NCI-H1105 (cell line): ENCODE measurements around the gene PDE4DIP.
"Not testable (repeated sequence)": the region's sequence is repeated elsewhere in the genome, so short reads cannot be mapped to it uniquely, and the experiment has no call there.

Source experiments
- DNase-seq: peaks from one replicate; lab custom pipeline; 2025; lab: John Stamatoyannopoulos, UW

Gene PDE4DIP

DNA sequence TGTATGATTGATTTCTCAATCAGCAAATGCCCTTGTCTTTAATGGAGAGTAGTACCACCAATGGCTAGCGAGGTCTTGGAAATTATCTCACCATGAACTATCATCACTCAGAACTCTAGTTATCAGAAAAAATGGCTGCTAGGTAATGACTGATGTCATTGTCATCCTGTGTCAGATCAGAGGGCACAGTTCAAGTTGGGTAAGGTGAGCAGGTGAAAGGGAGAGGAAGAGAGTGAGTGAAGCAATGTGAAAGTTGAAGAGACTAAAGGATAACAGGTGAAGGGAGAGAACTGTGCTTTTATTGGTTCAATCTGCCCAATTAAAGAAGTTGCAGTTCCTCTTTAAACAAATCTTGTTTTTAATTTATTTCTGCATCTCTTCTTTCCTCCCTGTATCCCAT lies 76.8 kb downstream of the PDE4DIP start:
- DNase-seq, result not testable (repeated sequence)

DNA sequence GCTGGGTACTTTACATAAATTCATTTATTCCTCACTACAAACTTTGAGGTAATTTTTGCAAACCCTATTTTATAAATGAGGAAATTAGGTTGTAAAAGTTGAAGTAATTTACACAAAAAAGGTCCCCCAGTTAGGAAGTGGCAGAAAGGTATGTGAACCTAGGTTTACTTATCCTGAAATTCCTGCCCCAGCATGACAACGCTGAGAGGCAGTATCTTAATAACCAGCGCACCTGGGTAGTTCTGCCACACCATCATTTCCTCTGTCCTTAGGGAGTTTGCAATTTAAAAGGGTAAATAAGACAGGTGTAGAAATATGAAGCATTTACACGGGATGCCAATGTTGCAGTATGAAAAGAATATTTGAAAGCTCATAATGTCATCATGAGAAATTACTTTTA lies 79.6 kb downstream of the PDE4DIP start:
- DNase-seq, result not testable (repeated sequence)

DNA sequence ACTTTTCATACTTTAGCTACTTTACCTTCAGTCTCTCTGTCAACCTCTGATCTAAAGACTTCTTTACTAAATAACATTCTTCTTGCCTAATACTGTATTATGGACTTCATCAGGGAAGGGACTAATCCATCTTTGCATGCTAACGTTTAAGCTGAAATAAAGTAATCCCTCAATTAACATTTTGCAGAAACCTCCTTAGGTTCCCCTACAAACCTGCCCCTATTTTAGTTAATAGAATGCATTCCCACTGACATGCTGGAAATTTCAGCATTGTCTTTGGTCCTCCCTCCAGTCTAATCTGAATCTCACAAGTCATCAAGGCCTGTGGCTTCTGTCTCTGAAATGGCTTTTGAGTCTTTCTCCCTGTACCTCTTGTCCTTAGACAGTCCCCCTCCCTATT lies 83.4 kb downstream of the PDE4DIP start:
- not testable (repeated sequence) for DNase-seq

DNA sequence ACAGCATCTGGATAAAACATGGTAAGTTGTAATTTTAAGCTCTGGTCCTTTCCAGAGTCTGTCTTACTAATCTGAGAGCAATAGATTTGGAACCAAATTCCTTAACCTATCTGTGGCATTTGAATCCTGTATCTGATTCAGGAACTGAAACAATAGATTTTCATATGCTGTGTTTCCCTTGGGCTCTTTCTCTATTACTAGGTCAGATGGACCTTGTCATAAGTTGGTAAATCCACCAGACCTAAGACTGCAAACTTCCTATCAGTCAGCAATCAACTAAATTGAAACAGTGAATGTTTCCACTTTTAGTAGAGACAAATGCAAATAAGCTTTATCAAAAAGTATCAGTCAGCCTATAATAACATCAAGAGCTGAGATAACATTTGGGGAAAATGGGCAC lies 85.0 kb downstream of the PDE4DIP start:
- DNase-seq, result not testable (repeated sequence)

DNA sequence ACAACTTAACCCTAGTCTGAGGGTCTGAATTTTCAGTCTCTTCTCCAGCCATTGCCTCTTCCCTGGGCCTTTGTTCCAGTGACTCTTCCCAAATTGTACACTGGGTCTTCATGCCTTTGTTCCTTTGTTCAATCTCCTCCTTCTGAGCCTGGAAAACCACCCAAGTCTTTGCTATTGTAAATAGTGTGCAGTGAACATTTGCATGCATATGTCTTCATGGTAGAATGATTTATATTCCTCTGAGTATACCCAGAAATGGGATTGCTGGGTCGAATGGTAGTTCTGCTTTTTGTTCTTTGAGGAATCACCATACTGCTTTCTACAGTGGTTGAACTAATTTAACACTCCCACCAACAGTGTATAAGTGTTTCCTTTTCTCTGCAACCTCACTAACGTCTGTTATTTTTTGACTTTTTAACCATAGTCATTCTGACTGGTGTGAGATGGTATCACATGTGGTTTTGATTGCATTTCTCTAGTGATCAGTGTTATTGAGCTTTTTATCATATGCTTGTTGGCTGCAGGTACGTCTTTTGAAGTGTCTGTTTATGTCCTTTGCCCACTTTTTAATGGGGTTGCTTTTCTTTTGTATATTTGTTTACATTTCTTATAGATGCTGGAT lies 91.3 kb downstream of the PDE4DIP start:
- not testable (repeated sequence) for DNase-seq

DNA sequence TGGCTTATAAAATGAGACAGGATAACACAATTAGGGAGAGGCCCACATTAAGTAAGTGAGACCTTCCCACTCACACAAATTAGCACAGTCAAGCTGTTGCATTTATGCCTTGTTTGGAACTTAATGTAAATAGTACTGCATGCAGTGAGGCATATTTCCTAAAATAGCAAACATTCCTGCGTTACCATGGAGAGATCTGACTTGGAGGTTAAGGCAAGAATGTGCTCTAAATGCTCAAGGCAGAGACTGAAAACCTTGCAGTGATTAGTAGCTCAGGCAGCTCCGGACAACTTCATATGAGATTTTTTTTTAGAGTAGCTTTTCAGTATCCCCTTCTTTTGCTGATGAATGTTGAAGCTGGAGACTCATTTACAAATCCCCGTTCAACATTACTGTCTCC lies 98.7 kb downstream of the PDE4DIP start:
- DNase-seq, result not testable (repeated sequence)

DNA sequence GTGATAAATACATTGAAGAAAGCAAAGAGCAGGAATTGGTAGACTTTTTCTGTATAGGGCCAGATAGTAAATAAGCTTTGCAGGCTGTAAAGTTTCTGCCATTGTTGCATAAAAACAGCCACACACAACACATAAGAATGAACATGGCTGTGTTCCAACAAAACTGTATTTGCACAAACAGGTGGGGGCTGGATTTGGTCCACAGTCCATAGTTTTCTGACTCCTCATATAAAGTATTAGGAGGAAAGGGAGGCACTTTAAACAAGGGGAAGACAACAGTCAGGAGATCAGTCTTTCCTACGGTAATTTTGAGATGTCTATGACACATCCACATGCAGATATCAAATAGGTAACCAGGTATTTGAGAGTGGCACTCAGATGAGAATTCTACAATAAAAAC lies 100.9 kb downstream of the PDE4DIP start:
- not testable (repeated sequence) for DNase-seq

DNA sequence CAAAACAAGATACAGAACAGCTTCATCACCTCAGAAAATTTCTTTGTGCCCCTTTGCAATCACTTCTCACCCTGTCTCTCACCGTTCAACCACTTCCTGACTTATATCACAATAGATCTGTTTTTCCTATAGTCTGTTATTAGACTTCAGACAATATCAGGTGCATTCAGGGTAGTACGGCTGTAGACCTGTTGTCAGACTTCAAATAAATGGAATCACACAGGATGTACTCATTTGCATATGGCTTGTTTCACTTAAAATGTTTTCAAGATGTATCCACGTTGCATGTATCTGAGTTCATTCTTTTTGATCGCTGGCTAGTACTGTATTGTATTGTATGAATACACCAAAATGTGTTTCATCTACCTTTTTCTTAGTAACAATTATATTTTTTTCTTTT lies 104.5 kb downstream of the PDE4DIP start:
- DNase-seq, result not testable (repeated sequence)

DNA sequence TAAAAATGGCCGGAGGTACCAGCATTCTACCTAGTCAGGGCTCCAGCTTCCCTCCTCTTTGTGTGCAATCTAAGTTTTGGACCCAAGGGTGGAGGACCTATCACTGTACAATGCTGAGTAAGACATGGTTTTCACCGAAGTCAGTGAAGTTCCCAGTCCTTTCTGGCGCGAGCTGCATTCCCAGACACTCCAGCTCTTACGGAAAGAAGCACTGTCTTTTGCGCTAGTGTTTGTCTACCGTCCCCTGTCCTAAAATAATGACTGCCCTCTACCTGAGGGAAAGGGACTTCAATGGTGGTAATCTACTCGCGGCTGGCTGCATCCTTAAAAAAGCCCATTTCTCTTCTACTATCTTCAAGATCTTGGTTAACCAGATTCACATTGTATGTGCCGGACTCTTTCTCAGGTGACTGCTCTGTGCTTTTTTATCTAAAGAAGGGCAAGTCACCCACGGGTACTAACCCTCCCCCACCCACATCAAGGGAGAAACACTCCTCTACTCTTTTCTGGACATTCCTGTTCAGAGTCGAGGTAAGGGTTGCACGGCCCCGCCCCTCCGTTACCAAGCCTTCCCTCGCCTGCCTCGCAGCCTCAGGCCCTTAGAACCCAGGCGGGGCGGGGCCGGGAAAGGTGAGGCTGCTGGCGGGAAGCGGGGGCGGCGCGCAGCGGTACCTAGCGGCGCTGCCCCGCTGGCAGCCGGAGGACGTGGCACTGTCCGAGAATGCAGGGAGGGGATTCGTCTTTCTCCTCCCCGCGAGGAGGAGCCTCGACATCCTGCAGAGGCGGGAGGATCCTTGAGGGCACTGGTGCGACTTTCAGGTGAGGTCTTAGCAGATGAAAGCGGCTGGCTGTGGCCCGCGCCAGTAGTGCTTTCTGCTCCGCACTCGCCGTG lies 107.4 kb downstream of the PDE4DIP start:
- DNase-seq, result peak; percentile 63

DNA sequence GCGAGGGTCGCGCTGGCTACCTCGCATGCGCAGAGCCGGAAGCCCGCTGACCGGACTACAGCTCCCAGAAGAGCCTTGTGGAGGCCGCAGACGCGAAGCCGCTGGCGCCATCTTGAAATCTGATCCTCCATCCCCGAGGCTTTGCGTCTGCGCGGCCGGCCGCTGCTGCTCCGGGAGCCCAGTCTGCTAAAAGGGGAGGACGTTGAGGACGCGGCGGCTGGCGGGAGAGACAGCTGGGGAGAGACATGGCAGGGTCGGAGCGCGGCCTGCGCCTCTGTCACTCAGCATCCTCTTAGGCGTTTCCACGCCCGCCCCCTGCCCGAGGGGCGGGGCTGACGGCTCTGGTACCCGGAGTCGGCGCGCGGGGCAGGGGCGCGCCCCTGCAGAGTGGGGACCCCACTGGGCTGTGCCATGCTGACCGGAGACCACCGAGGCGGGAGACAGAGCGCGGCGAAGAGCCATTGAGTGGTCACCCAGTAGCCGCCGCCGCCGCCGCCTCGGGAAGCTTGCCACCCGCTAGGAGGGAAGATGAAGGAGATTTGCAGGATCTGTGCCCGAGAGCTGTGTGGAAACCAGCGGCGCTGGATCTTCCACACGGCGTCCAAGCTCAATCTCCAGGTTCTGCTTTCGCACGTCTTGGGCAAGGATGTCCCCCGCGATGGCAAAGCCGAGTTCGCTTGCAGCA lies 108.2 kb downstream of the PDE4DIP start:
- DNase-seq, result not testable (repeated sequence)

DNA sequence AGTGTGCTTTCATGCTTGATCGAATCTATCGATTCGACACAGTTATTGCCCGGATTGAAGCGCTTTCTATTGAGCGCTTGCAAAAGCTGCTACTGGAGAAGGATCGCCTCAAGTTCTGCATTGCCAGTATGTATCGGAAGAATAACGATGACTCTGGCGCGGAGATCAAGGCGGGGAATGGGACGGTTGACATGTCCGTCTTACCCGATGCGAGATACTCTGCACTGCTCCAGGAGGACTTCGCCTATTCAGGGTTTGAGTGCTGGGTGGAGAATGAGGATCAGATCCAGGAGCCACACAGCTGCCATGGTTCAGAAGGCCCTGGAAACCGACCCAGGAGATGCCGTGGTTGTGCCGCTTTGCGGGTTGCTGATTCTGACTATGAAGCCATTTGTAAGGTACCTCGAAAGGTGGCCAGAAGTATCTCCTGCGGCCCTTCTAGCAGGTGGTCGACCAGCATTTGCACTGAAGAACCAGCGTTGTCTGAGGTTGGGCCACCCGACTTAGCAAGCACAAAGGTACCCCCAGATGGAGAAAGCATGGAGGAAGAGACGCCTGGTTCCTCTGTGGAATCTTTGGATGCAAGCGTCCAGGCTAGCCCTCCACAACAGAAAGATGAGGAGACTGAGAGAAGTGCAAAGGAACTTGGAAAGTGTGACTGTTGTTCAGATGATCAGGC lies 108.8 kb downstream of the PDE4DIP start:
- DNase-seq, result not testable (repeated sequence)

DNA sequence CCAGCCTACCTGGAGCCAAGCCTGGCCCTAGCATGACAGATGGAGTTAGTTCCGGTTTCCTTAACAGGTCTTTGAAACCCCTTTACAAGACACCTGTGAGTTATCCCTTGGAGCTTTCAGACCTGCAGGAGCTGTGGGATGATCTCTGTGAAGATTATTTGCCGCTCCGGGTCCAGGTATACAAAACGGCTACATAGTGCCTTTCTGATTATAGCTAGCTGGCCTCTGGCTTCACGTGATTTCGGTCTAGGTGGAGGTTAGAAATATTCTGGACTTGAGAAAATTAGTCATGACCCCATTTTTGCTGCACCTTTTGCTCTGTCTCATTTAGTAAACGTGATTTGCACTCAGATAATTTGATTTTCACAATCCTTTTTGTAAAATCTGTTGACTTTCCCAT lies 109.5 kb downstream of the PDE4DIP start:
- not testable (repeated sequence) for DNase-seq

DNA sequence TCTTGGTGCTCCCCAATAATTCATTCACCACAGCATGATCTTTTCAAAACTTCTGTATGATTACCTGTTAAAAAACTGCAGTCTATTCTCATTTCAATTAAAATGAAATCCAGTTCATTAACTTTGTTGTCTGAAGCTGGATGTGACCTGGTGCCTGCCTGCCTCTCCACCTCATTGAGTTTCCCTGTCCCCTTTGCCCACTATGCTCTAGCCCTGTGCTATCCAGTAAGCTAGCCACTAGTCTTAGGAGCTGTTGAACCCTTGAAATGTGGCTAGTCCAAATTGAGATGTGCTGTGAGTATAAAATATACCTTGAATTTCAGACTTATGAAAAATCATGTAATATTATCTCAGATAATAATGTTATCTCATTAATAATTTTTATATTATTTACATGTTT lies 114.1 kb downstream of the PDE4DIP start:
- DNase-seq, result not testable (repeated sequence)

DNA sequence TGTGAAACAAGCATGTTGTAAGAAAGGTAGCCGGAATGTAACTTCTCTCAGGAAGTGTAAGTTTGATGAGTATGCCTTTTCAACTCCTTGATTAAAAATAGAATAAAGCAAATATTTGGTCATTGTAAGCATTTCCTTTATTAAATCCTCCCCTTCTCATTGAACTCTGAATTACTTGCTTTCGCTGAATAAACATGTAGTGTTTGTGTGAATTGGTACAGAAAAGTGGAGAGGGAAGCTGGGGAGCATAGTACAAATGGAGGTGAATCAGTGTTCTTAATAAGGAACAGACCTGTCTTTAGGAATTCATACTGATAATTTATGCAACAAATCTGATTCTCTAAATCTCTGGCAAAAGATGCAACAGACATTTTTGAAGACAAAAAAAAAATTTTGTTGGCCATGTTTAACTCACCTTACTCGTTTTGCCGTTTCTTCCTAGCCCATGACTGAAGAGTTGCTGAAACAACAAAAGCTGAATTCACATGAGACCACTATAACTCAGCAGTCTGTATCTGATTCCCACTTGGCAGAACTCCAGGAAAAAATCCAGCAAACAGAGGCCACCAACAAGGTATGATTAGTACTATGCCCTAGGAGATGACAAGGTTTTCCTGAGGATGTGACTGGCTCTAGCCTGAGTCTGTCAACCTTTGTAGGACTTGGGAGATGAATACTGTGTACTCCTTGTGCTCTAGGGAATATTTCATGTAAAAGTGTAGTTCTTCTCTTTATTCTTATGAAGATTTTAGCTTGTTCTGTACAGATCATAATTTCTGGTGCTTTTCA lies 116.2 kb downstream of the PDE4DIP start:
- DNase-seq, result not testable (repeated sequence)

DNA sequence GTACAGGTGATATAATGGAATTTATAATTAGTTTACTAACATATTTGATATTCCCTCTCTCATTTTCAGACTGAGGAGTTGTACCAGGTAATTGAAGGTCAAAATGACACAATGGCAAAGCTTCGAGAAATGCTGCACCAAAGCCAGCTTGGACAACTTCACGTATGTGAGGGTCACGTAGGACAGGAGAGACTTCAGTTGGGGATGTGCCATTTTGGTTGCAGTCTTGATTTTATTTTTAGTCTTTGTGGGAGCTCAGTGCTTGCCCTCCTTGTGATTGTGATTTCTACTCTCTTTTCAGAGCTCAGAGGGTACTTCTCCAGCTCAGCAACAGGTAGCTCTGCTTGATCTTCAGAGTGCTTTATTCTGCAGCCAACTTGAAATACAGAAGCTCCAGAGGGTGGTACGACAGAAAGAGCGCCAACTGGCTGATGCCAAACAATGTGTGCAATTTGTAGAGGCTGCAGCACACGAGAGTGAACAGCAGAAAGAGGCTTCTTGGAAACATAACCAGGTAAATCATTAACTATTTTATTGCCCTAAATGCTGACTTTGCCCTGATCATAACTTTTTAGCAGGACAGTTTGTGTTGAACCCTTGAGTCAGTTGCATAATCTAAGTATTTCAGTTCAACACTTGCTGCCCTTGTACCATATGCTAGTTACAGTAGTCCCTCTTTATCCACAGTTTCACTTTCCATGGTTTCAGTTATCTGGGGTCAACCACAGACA lies 118.1 kb downstream of the PDE4DIP start:
- not testable (repeated sequence) for DNase-seq

DNA sequence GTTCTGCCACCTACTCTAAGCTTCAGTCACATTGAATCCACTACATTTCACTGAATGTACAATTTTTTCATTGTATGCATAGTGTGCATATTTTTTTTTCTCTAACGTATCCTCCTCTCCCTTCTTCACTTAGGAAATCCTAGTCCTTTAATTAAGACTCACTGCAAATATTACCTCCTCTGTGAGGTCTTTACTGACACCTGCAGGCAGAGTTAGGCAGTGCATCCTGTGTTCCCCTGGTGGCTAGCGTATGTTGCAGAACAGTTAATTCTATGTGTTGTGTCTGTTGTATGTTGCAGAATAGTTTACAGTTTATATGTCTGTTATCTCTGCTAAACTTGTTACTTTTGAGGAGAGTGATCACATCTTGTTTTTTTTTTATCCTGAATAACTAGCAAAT lies 121.9 kb downstream of the PDE4DIP start:
- DNase-seq, result not testable (repeated sequence)

DNA sequence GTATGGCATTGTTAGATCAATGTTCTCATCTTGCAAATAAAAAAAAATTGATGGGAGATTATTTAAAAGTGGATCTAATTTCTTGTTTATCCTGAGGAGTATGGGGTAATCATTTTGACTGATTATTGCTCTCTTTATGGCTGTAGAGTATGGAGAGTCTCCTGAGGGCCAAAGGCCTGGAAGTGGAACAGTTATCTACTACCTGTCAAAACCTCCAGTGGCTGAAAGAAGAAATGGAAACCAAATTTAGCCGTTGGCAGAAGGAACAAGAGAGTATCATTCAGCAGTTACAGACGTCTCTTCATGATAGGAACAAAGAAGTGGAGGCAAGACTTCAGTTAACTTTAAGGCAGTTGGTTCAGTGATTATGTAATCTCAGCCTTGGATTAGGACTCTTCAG lies 123.4 kb downstream of the PDE4DIP start:
- DNase-seq, result not testable (repeated sequence)

DNA sequence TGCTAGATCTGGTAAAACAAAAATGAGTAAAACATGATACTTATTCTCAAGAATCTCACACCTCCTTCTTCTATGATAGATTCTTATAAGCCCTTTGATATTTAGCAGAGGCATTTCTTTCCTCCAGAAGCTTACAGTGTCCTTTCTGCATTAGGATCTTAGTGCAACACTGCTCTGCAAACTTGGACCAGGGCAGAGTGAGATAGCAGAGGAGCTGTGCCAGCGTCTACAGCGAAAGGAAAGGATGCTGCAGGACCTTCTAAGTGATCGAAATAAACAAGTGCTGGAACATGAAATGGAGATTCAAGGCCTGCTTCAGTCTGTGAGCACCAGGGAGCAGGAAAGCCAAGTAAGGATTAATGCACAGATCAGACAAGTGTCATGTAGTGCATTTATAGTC lies 124.5 kb downstream of the PDE4DIP start:
- DNase-seq, result not testable (repeated sequence)

DNA sequence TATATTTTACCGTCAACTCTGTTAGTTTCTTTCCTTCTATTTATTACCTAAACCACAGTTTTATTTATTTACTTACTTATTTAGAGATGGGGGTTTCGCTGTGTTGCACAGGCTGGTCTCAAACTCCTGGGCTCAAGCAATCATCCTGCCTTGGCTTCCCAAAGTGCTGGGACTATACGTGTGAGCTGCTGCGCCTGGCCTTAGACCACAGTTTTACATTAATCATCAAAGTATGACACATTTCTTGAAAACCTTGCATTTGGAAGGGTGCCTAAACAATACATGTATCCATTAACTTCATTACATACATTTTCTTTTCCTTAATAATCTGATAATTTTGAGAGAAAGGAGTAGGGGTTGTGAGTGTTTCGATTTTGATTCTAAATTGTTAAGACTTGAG lies 124.9 kb downstream of the PDE4DIP start:
- not testable (repeated sequence) for DNase-seq

DNA sequence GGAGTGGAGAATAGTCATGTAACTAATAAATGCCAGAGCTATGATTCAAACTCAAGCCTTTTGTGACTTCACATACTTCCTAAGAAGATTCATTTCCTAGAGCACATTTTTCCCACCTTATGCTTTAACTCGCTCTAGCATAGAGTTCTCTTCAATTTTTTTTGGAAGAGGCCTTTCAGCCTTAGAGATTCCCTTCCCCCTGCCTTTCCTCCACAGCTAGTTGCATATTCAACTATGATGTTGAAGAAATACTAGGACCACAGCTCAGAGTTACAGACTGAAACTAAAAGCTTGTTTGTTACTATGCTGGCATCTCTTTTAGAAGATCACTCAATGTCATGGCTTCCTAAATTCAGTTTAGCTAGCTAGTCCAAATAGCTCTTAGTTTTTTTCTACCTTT lies 131.2 kb downstream of the PDE4DIP start:
- not testable (repeated sequence) for DNase-seq
